Measurements from ENCODE around the gene NUDT8.
A peak's percentile ranks its signal among the peaks of the same experiment; 100 is the strongest.
"Not testable (repeated sequence)": the region's sequence is repeated elsewhere in the genome, so short reads cannot be mapped to it uniquely, and the experiment has no call there.

NUDT8 gene

DNA sequence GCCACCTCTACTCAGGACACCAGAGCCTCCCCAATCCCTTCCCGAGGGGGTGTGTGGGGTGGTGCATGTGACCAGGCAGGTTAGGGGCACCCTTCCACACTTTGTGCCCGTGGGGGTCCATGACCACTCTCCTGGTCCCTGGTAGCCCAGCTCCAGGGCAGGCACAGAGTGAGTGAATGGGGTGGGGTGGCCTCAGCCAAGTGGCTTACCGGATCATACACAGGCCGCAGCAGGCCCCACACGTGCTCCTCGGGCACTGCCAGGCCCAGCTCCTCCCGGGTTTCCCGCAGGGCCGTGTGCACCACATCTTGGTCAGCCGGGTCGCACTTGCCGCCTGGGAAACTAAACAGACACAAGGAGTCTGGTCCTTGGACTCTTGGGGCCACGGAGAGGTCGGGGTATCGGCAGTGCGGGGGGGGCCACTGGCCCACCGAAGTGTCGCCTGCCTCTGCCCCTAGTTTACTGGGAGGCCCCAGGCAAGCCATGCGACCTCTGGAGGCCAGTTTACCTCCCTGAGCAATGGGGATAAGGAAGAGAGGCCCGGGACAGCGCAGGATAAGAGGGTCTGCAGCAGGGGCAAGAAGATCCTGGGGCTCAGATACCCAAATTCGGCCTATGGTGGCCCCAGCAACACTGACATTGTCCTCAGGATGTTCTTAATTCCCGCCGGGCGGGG is 889 bp downstream of the NUDT8 start:
- DNase-seq (ENCODE audit: low read depth in 2 of 2): no peak

- DNase-seq (ENCODE audit: low read depth in 2 of 2): no peak
Measured at GRCh38 chr11:67627812-67628624, 1.7 kb downstream of the NUDT8 start.

DNA sequence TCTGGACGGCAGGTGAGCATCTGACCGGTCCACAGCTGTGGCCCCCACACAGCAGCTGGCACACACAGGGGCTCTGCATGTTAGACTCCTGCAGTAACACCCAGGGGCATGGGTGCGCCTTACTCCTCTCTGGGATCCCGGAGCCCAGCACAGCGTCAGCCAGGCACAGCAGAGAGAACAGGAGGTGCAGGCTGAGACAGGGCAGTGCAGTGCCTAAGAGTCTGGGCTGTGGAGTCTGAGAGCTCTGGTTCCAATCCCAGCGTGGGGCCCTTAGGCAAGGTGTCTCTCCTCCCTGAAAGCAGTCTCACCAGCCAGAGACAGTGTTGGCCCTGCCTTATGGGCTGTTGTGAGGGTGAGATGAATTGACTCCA is 2.3 kb downstream of the NUDT8 start:
- DNase-seq (ENCODE audit: low read depth in 2 of 2): no peak

GRCh38 chr11:67626970-67627369 is 2.8 kb downstream of the NUDT8 start:
- DNase-seq (ENCODE audit: low read depth in 2 of 2): no peak

DNA sequence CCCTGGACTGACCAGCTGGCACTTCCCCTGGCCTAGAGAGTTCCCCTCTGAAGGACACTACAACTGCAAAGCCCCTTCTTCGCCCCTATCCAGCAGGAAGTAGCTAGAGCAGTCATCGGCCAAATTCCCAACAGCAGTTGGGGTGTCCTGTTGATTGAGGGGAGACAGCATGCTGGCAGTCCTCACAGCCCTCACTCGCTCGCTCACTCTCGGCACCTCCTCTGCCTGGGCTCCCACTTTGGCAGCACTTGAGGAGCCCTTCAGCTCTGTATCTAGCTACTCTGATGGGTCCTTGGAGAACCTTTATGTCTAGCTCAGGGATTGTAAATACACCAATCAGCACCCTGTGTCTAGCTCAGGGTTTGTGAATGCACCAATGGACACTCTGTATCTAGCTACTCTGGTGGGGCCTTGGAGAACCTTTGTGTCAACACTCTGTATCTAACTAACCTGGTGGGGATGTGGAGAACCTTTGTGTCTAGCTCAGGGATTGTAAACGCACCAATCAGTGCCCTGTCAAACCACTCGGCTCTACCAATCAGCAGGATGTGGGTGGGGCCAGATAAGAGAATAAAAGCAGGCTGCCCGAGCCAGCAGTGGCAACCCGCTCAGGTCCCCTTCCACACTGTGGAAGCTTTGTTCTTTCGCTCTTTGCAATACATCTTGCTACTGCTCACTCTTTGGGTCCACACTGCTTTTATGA is 3.5 kb downstream of the NUDT8 start:
- DNase-seq (ENCODE audit: low read depth in 2 of 2): not testable (repeated sequence)

GRCh38 chr11:67623795-67624194 is 5.9 kb downstream of the NUDT8 start:
- not testable (repeated sequence) for DNase-seq (ENCODE audit: low read depth in 2 of 2)

GRCh38 chr11:67622905-67623304 is 6.8 kb downstream of the NUDT8 start:
- not testable (repeated sequence) for DNase-seq (ENCODE audit: low read depth in 2 of 2)

DNA sequence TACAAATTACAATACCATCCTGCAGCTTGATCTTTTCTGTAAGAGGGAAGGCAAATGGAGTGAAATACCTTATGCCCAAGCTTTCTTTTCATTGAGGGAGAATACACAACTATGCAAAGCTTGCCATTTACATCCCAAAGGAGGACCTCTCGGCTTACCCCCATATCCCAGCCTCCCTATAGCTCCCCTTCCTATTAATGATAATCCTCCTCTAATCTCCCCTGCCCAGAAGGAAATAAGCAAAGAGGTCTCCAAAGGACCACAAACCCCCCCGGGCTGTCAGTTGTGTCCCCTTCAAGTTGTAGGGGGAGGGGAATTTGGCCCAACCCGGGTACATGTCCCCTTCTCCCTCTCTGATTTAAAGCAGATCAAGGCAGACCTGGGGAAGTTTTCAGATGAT is 7.8 kb downstream of the NUDT8 start:
- not testable (repeated sequence) for DNase-seq (ENCODE audit: low read depth in 2 of 2)

- DNase-seq (ENCODE audit: low read depth in 2 of 2): not testable (repeated sequence)
Measured at GRCh38 chr11:67620621-67621020, 9.1 kb downstream of the NUDT8 start.

DNA sequence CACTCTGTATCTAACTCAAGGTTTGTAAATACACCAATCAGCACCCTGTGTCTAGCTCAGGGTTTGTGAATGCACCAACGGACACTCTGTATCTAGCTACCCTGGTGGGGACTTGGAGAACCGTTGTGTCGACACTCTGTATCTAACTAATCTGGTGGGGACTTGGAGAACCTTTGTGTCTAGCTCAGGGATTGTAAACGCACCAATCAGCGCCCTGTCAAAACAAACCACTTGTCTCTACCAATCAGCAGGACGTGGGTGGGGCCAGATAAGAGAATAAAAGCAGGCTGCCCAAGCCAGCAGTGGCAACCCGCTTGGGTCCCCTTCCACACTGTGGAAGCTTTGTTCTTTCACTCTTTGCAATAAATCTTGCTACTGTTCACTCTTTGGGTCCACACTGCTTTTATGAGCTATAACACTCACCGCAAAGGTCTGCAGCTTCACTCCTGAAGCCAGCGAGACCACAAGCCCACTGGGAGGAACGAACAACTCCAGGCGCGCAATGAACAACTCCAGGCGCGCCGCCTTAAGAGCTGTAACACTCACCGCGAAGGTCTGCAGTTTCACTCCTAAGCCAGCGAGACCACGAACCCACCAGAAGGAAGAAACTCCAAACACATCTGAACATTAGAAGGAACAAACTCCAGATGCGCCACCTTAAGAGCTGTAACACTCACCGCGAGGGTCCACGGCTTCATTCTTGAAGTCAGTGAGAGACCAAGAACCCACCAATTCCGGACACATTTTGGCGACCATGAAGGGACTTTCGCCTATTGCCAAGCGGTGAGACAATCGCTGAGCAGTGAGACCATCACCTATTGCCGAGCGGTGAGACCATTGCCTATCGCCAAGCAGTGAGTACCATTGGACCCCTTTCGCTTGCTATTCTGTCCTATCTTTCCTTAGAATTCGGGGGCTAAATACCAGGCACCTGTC is 9.8 kb downstream of the NUDT8 start:
- DNase-seq (ENCODE audit: low read depth in 2 of 2): not testable (repeated sequence)

- not testable (repeated sequence) for DNase-seq (ENCODE audit: low read depth in 2 of 2)
Measured at GRCh38 chr11:67618901-67619659, 10.7 kb downstream of the NUDT8 start.

DNA sequence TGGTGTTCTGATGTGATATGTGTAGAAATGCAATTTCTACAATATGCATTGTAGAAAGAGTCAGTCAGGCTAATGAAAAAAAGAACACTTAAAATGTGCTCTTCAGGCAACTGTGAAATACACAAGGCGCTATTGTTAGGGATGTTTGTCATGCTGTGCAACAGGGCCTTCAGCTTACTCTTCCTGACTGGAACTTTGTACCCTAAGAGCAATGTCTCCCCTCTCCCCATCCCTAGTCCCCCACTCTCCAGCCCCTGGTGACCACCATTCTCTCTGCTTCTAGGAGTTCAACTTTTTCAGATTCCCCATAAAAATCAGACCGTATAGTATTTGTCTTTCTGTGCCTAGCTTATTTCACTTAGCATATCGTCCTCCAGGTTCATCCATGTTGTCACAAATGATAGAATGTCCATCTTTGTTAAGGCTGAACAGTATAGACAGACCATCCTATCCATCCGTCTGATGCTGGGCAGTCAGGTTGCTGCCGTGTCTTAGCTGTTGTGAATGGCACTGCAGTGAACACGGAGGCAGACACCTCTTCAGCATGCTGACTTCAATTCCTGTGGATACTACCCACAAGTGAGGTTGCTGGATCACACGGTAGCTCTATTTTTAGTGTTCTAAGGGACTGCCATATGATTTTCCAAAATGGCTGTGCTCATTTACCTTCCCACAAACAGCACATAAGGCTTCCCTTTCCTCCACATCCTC is 12.3 kb downstream of the NUDT8 start:
- no peak for DNase-seq (ENCODE audit: low read depth in 2 of 2)

DNA sequence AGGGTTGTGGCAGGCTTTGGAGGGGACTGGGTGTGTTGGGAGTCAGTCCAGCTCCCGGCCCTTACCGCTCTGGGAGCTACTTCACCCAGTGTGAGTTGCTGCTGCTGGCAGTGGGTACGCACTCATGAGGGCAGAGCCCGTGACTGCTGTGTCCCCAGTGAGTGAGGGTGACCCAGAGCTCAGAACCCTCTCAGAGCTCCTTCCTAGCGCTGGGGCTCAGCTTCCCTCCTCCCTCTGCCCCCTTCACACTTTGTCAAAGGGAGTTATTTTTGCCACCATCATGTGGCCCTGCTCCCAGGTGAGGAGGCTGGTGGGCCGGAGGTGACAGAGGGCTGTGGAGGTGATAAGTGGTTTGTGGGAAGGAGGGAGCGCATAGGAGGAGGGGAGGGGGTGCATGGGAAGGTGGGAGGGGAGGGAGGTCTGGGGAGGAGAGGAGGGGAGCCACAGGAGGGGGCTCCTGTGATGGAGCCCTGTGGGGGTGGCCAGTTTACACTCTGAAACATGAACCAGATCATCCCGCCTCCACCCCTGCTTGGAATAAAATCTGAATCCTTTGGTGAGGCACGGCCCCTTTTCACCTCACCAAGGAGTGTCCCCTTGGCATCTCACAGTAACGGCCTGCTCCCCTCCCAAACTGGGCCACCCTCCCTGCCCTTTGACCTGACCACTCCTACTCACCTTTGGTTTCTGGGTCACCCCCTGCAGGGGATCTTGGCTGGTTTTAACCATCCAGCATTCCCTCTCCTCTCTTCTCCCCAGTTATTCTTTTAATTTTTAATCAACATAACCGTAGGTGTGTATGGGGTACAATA is 13.1 kb downstream of the NUDT8 start:
- DNase-seq (ENCODE audit: low read depth in 2 of 2): no peak

GRCh38 chr11:67615728-67616430 is 13.9 kb downstream of the NUDT8 start:
- DNase-seq (ENCODE audit: low read depth in 2 of 2): no peak

DNA sequence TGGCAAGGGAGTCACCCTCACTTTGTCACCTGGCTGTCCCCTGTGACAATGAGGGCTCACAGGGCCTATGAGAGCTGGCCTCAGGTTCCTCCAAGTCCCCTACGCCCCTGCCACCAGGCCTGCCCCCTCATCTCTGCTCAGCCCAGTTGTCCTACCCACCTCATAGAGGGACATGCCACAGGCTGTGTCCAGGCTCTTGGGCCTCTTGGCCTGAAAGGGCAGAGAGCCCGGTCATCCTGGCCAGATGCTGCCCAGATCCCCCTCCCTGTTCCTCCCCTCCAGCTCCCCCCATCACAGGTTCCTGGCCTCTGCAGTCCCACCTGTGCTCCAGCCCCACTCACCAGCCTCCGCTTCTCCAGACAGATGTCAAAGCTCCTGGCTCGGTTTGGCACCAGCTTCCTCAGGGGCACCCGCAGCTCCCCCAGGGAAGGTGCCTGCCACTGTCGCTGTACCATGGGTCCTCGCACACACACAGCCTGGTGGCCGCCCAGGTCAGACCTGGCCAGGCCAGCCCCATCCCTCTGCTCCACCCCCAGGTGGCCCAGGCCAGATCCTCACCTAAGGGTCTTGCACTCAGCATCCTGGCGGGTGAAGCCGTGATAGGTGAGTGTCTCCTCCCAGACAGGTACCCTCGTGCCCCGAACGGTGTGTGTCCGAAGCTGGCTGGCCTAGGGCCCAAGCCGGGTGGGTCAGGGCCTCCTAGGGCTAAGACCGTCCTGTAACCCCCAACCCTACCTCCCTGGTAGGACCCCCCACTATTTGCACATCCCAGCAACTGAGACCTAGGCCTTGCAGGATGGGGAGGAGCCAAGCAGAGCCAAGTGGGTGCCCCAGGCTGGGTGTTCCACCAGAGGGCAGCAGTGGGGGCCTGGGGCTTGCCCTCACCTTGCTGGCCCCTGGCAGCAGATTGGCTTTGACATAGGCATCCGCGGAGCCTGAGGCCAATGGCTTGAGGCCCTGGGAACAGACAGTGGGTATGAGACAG is 14.7 kb downstream of the NUDT8 start:
- DNase-seq (ENCODE audit: low read depth in 2 of 2): no peak

DNA sequence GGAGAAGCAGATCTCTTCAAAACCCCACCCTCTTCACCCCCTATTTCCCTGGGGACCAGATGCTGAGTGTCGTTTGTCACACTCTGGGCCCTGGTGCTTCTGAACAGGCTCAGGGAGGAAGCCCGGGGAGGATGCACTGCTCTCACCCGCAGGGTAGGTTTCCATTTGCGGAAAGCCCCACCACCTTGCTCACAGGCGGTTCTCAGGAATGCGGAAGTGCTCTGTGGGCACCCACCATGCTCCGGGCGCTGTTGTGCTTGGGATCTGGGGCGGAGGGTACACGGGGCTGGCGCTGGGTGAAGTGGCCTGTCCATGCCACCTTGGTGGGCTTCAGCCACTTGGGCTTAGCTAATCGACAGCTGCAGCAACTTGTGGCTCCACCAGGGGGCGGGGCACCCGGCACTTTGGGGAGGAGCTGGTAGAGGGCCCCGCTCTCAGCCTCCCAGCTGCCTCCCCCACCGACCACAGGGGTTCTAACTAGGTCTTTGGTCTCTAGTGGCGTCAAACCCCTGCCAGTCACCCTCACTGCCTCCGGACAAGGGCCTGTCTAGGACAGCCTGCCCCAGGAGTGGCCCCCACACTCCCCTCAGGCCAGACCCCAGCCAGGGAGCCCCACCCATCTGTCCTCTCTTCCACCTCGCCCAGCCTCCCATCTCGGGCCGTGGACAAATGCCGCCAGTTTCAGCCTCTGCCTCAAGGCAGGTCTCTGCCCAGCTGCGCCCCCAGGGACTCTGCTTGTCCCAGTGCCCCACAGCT is 15.6 kb downstream of the NUDT8 start:
- peak; percentile 69 to 77 for DNase-seq (ENCODE audit: low read depth in 2 of 2)
